ENCODE measurements around the gene CEP295NL.
"Not testable (repeated sequence)": the region's sequence is repeated elsewhere in the genome, so short reads cannot be mapped to it uniquely, and the experiment has no call there.

CEP295NL gene

GRCh38 chr17:78902231-78902630 lies 770 bp downstream of the CEP295NL start:
- DNase-seq = not testable (repeated sequence)

GRCh38 chr17:78901806-78902205 lies 1.2 kb downstream of the CEP295NL start:
- DNase-seq = no peak

GRCh38 chr17:78900816-78901215 lies 2.2 kb downstream of the CEP295NL start:
- no peak for DNase-seq

- DNase-seq = no peak
These were observed 3.4 kb downstream of the CEP295NL start for GRCh38 chr17:78899361-78900260.

- DNase-seq = no peak
These were observed 4.1 kb downstream of the CEP295NL start for GRCh38 chr17:78898947-78899346.

- DNase-seq = no peak
These were observed 4.7 kb downstream of the CEP295NL start for GRCh38 chr17:78898075-78898836.

- no peak for DNase-seq
These were observed 5.3 kb downstream of the CEP295NL start for GRCh38 chr17:78897664-78898047.

- DNase-seq = no peak
These were observed 6.0 kb downstream of the CEP295NL start for GRCh38 chr17:78896834-78897663.

GRCh38 chr17:78896091-78896833 lies 6.7 kb downstream of the CEP295NL start:
- DNase-seq = no peak

- DNase-seq = no peak
These were observed 7.7 kb downstream of the CEP295NL start for GRCh38 chr17:78895322-78895721.

GRCh38 chr17:78893684-78894083 lies 9.3 kb downstream of the CEP295NL start:
- DNase-seq = no peak

GRCh38 chr17:78892936-78893379 lies 10.0 kb downstream of the CEP295NL start:
- DNase-seq = no peak

GRCh38 chr17:78892520-78892919 lies 10.5 kb downstream of the CEP295NL start:
- no peak for DNase-seq

GRCh38 chr17:78892062-78892456 lies 10.9 kb downstream of the CEP295NL start:
- DNase-seq = no peak

- DNase-seq = no peak
These were observed 11.5 kb downstream of the CEP295NL start for GRCh38 chr17:78891406-78892061.

GRCh38 chr17:78890498-78890897 lies 12.5 kb downstream of the CEP295NL start:
- peak; percentile 56 for DNase-seq

GRCh38 chr17:78890096-78890495 lies 12.9 kb downstream of the CEP295NL start:
- not testable (repeated sequence) for DNase-seq

GRCh38 chr17:78889531-78889930 lies 13.5 kb downstream of the CEP295NL start:
- peak; percentile 45 for DNase-seq

- no peak for DNase-seq
These were observed 14.0 kb downstream of the CEP295NL start for GRCh38 chr17:78888941-78889518.

- no peak for DNase-seq
These were observed 16.0 kb downstream of the CEP295NL start for GRCh38 chr17:78886954-78887353.

- no peak for DNase-seq
These were observed 17.0 kb downstream of the CEP295NL start for GRCh38 chr17:78885956-78886355.

Measured in stimulated activated CD4-positive, alpha-beta T cell treated with anti-CD3 and anti-CD28 coated beads, Interleukin-15, amount 100 ng/mL, for 24 hours (primary cell).